ENCODE measurements around the gene CCDC149.

CCDC149 gene

DNA sequence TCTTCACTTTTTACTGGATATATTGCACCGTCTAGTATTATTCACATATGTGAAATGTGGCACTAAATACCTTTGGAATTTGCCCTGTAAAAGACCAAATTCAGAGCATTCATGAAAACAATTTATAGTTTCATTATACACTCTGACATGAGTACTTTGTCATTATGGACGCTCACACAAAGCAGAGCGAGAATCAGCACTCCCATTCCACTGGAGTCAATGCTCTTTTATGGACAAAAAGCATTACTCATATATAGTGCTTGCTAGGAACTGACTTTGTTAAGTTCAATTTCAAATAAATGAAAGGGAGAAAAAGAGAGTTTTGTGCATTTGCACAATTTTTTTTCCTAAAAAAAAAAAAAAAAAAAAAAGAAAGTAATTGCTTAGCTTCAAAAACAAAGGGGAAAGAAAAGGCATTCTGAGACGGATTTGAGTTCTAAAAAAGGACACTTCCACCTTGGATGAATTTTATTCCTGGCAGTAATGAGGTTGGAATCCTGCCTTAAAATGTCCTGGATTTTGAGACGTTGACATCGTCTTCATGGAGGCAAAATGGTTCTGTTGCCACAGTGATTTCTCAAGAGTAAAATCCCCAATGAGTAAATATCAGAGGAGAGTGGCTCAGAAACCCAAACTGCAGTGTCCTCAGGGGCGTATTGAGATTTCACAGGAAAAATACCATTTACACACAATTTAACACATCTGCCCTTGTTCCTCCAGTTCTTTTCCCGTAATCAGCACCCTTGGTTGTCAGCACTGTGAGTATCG lies 34.8 kb downstream of the CCDC149 start:
- DNase-seq = no peak

- no peak for DNase-seq
Measured at GRCh38 chr4:24876431-24876830, 36.4 kb downstream of the CCDC149 start.

- no peak for DNase-seq
Measured at GRCh38 chr4:24872720-24873119, 40.1 kb downstream of the CCDC149 start.

DNA sequence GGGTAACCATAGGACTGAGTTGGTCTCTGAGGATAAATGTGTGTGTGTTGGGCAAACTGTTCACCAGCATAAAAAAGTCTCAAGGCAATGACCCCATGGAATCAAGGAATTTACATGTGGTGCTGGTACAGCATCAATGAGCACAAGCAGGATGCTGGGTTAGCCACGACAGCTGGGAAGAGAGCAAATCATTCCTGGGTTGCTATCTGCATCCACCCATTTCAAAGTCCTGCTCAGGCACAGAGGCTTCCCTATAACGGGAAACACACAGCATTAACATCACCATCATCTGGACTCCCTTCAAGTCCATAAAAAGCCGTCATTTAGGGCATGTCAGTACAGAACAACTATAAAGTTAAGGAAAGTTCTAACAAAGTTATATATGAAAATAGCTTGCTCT lies 41.6 kb downstream of the CCDC149 start:
- no peak for DNase-seq

DNA sequence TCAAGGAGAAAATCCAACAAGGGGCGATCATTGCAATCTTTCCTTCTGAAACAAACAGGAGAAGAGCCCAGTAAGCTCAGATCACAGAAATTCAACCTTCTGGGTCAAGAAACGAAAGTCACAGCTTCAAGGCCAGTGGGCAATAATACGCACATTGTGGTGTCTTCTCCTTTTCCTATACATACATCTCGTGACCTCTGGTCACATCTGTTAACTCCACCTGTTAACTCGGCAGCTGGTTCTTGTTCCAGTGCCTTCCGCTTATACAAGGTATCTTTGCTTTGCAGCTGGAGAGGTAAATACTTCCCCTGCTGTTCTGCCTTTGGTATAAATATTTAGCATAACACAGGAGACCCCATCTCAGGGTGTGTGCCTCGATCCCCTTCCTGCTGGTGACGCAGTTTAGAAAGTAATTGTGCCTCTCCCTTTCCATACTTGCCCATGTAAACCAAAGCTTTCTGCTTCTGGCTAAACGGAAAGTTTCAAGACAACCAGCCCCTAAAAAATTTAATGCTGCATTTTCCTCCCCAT lies 45.0 kb downstream of the CCDC149 start:
- DNase-seq = no peak

DNA sequence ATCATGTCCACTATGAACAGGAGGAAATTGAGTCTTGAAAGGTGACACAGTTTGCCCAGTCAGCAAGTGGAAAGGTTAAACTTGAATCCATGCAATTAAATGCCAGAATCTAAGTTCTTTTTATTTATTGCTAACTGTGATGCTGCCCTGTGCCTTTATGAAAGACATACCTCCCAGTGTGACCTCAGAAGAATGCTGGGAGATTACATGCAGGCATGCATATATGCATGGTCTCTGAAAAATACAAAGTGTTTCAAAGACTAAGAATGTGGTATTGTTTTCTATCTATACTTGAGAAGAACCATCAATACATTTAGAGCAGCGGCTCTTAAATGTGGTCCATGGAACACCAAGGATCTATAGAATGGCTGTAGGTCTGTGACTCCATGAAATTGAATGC lies 45.6 kb downstream of the CCDC149 start:
- DNase-seq = no peak

DNA sequence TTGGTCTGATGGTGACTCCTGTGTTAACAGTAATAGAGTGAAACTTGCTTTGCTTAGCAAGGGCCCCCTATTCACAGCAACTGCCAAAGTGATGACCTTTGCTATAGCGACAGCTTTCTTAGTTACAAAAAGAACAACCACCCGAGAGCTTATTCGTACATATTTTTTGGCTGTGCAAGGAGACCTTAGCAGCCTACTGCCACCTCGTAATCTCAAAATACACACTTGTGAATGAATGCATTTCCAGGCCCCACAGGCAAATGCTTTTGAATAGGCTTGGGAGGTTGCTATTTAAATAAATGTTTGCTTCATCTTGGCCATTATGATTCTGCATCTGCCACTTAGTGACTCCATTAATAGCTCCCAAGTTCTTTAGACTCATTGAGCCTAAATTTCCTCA lies 47.4 kb downstream of the CCDC149 start:
- no peak for DNase-seq

- no peak for DNase-seq
Measured at GRCh38 chr4:24863799-24864198, 49.0 kb downstream of the CCDC149 start.

GRCh38 chr4:24862073-24862751 lies 50.6 kb downstream of the CCDC149 start:
- DNase-seq = no peak

DNA sequence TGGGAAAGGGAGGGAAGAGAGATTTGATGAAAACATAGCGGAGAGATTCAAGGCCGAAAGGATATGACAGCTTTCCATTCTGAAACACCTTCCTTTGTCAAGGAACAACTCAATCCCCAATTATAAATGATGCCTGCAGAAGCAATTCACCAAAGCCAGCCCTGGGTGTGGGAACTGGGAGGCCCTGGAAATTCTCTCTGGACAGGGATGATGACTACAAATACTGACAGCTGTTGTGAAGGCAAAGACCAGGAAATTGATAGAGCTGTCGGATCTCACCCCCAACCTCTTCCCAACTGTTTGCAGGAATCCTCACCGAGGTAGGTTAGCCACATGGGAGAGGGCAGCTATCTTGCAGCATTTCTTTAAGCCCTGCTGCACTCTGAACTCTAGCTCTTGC lies 54.3 kb downstream of the CCDC149 start:
- peak; percentile 28 for DNase-seq

GRCh38 chr4:24858026-24858425 lies 54.8 kb downstream of the CCDC149 start:
- peak; percentile 92 for DNase-seq

GRCh38 chr4:24856586-24856985 lies 56.3 kb downstream of the CCDC149 start:
- peak; percentile 72 for DNase-seq

DNA sequence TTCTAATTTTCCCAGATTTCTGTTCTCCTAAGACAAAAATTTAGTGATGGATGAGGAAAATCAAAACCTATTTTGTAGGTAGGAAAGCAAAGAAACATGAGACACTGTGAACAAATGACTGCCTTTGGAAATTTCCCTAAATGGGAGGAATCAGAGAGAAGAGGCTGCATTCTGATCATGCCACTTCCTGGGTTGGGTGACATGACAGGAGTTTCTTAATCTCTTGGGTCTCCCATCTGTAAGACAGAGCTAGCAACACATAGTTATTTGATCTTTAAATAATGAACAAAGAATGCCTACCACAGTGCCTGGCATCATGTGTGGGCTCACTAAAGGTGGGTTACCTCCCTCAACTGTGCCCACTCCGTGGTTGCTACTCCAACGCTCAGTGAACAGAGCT lies 57.1 kb downstream of the CCDC149 start:
- peak; percentile 24 for DNase-seq

- DNase-seq = no peak
Measured at GRCh38 chr4:24853142-24853541, 59.7 kb downstream of the CCDC149 start.

DNA sequence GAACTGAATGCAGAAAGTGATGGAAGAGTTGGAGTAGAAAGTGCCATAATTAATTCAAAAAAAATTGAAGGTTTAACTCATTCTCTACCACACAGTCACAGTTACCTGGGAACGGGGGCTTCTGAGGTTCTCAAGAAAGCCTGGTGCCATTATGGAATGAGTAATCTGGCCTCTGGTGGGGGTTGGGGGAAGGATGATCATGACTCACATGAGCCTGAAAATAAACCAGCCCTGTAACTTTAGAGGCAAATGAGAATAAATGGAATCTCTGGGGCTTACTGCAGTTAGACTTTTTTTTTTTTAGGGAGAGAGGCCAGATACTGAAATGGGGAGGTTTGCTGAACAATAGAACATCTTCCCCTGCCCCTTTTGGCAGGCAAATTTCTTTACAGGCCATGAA lies 62.2 kb downstream of the CCDC149 start:
- DNase-seq = peak; percentile 94

DNA sequence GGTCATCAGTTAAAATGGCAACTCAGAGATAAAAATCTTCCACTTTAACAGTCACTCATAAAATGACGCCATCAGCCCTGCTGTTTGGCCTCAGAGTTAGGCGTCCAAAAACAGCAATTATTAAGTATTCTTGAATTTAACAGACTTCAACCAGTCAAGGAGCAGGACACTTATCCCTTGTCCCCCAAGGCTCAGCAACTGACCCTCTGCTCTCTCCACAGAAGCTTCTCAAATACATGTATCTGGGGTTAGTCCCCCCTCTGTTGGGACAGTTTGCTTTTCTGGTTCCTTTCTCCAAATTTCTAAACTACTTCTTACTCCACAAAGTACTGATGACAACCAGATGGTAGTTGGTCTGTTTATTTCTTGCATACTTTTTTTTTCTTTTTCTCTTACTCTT lies 63.1 kb downstream of the CCDC149 start:
- DNase-seq = no peak

- DNase-seq = no peak
Measured at GRCh38 chr4:24849351-24849750, 63.5 kb downstream of the CCDC149 start.

- no peak for DNase-seq
Measured at GRCh38 chr4:24846716-24847115, 66.1 kb downstream of the CCDC149 start.

DNA sequence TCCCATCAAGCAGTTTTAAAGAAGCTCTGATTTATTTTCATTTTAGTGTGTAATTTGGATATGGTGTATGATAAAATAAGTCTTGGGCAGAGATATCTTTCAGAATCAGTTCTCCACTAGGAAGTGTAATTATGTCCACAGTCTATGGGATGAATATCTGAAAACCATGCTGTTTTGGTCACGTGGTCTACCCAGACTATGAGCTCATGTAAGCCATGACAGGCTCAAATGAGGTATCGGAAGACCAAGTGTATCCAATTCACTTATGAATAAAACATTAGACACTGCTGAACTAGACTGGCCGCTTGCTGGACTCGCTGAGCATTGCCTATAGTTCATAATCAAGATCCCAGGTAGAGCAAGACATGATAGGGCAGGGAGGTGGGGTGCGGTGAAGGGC lies 66.9 kb downstream of the CCDC149 start:
- no peak for DNase-seq

GRCh38 chr4:24845132-24845531 lies 67.7 kb downstream of the CCDC149 start:
- DNase-seq = no peak

DNA sequence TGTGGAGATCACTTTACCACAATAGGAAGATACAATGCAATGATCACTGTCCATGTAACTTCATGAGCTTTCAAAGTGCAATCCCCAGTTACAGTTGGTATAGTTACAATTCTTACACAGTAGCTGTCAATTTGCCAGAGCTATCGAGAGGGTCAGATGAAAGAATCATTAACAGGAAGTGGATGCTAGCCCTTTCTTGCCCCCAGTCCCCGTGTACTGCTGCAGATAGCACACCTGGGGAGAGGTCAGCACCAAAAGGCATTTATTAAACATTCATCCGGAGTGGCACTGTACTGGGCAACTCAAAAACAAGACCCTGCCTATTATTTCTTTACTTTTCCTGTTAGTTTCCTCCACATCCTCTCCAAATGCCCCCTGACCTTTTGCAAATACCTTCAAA lies 69.7 kb downstream of the CCDC149 start:
- DNase-seq = no peak

- no peak for DNase-seq
Measured at GRCh38 chr4:24842356-24842755, 70.5 kb downstream of the CCDC149 start.

GRCh38 chr4:24840826-24841543 lies 71.9 kb downstream of the CCDC149 start:
- no peak for DNase-seq

- DNase-seq = no peak
Measured at GRCh38 chr4:24840362-24840761, 72.5 kb downstream of the CCDC149 start.

Measured in fibroblast of skin of right biceps (primary cell).